Liver (tissue), 9 donors: Measurements from ENCODE around the gene ATOH8. TPM values are rescaled to one million over a fixed set of nuclear protein-coding genes. Genes with fewer than 3 reads are reported as not detected.

Experiments used
- DNase-seq: peaks from one replicate; pipeline ENCODE4 v3.0.0-alpha.2; 2017; ENCODE audit warnings: low spot score
- H3K27ac ChIP-seq, 2 donors: one replicate each; pipeline ENCODE4 v1.7.0; 2013; ENCODE audit warnings: inconsistent platforms in 2 of 2, low read length in 2 of 2, control low read depth in 1 of 2, low read depth in 1 of 2, mild to moderate bottlenecking in 1 of 2
- H3K27me3 ChIP-seq, 4 donors: one replicate each; pipeline versions ENCODE4 v1.6.1 to v1.7.0; 2013; ENCODE audit warnings: low read length in 3 of 4, inconsistent platforms in 1 of 4, mild to moderate bottlenecking in 1 of 4, moderate library complexity in 1 of 4; ENCODE audit not compliant: control insufficient read depth in 4 of 4, insufficient read depth in 4 of 4
- H3K36me3 ChIP-seq, 4 donors: one replicate each; pipeline versions ENCODE4 v1.6.1 to v1.7.0; 2013; ENCODE audit warnings: low read length in 3 of 4, mild to moderate bottlenecking in 3 of 4, low read depth in 1 of 4, moderate library complexity in 1 of 4; ENCODE audit not compliant: control insufficient read depth in 4 of 4, insufficient read depth in 3 of 4
- H3K4me1 ChIP-seq, 4 donors: one replicate each; pipeline versions ENCODE4 v1.6.1 to v1.7.0; 2013; ENCODE audit warnings: low read length in 3 of 4, mild to moderate bottlenecking in 3 of 4, moderate library complexity in 1 of 4; ENCODE audit not compliant: control insufficient read depth in 4 of 4, insufficient read depth in 4 of 4
- H3K4me3 ChIP-seq, 3 donors: one replicate each; pipeline versions ENCODE4 v1.6.1 to v1.7.0; 2013; ENCODE audit warnings: low read length in 3 of 3, control low read depth in 1 of 3, low read depth in 1 of 3, mild to moderate bottlenecking in 1 of 3
- H3K9ac ChIP-seq, 2 donors: one replicate each; pipeline ENCODE4 v1.7.0; 2013; ENCODE audit warnings: low read length in 2 of 2, mild to moderate bottlenecking in 2 of 2, moderate library complexity in 2 of 2, control low read depth in 1 of 2, low read depth in 1 of 2
- H3K9me3 ChIP-seq, 4 donors: one replicate each; pipeline versions ENCODE4 v1.6.1 to v1.7.0; 2013; ENCODE audit warnings: low read length in 3 of 4; ENCODE audit not compliant: control insufficient read depth in 4 of 4
- FOXA1 ChIP-seq: IDR thresholded peaks from 2 replicates; pipeline ENCODE4 v1.6.1; 2016; ENCODE audit warnings: antibody characterized with exemption
- FOXA2 ChIP-seq: IDR thresholded peaks from 2 replicates; pipeline ENCODE4 v1.6.1; 2016; ENCODE audit warnings: antibody characterized with exemption
- GABPA ChIP-seq, 2 donors: IDR thresholded peaks in 1 of 2; conservative IDR thresholded peaks in 1 of 2; 2 replicates each; pipeline ENCODE4 v1.6.1; 2016; ENCODE audit warnings: antibody characterized with exemption in 2 of 2, mild to moderate bottlenecking in 1 of 2, moderate library complexity in 1 of 2
- HNF4A ChIP-seq, 2 donors: conservative IDR thresholded peaks; 2 replicates each; pipeline ENCODE4 v1.6.1; 2016; ENCODE audit warnings: antibody characterized with exemption in 2 of 2, mild to moderate bottlenecking in 2 of 2
- HNF4G ChIP-seq: IDR thresholded peaks from 2 replicates; pipeline ENCODE4 v1.6.1; 2016; ENCODE audit warnings: antibody characterized with exemption
- JUND ChIP-seq, 2 donors: IDR thresholded peaks; 2 replicates each; pipeline ENCODE4 v1.6.1; 2016; ENCODE audit warnings: antibody characterized with exemption in 2 of 2
- NR2F2 ChIP-seq: IDR thresholded peaks from 2 replicates; pipeline ENCODE4 v1.6.1; 2016; ENCODE audit warnings: antibody characterized with exemption
- RAD21 ChIP-seq, 2 donors: IDR thresholded peaks; 2 replicates each; pipeline ENCODE4 v1.6.1; 2016; ENCODE audit warnings: antibody characterized with exemption in 2 of 2, mild to moderate bottlenecking in 2 of 2
- RXRA ChIP-seq, 2 donors: IDR thresholded peaks; 2 replicates each; pipeline ENCODE4 v1.6.1; 2017 to 2018; ENCODE audit warnings: antibody characterized with exemption in 2 of 2, mild to moderate bottlenecking in 1 of 2
- SP1 ChIP-seq: IDR thresholded peaks from 2 replicates; pipeline ENCODE4 v1.6.1; 2018; ENCODE audit warnings: antibody characterized with exemption, mild to moderate bottlenecking
- TAF1 ChIP-seq: conservative IDR thresholded peaks from 2 replicates; pipeline ENCODE4 v1.6.1; 2016; ENCODE audit warnings: antibody characterized with exemption, mild to moderate bottlenecking
- YY1 ChIP-seq: IDR thresholded peaks from 2 replicates; pipeline ENCODE4 v1.6.1; 2016; ENCODE audit warnings: antibody characterized with exemption, mild to moderate bottlenecking
- WGBS: extraction: QIAGEN DNeasy Blood & Tissue Kit; methylation state at CpG from one replicate; pipeline ENCODE4 v1.1.7; 2013; 5-methylcytosine and 5-hydroxymethylcytosine counted together
- polyA plus RNA-seq, 2 donors: library from polyadenylated mRNA; stranded (reverse) in 1 of 2; unstranded in 1 of 2; fragments of 200-250 nt in 1 of 2; fragments of >200 nt in 1 of 2; fragmentation: Nextera tagmentation in 1 of 2; extraction: Ambion mirVana in 1 of 2; gene quantifications; one replicate each; pipeline versions ENCODE4 v1.2.1 to v1.2.3, GENCODE V29; 2013 to 2015
- total RNA-seq, 2 donors: library from RNA; depleted of rRNA; stranded (reverse); fragments of >200 nt; gene quantifications; one replicate each; pipeline ENCODE4 v1.2.3, GENCODE V29; 2014
- TF ChIP-seq, protein P1 (sequence below): IDR thresholded peaks from 2 replicates; pipeline ENCODE4 v1.6.1; 2016; ENCODE audit warnings: antibody characterized with exemption, mild to moderate bottlenecking
- TF ChIP-seq, protein P2 (sequence below): IDR thresholded peaks from 2 replicates; pipeline ENCODE4 v1.6.1; 2016; ENCODE audit warnings: antibody characterized with exemption
- TF ChIP-seq, protein P3 (sequence below): IDR thresholded peaks from 2 replicates; pipeline ENCODE4 v1.6.1; 2016; ENCODE audit warnings: antibody characterized with exemption
- donor health status: healthy.
- donor health status: healthy.
- donor health status: healthy.
- donor health status: healthy.
- donor health status: healthy.

Gene ATOH8
- total and polyA plus RNA-seq, 4 donors: 0.33 to 37.7 (median 26.8) TPM

DNA sequence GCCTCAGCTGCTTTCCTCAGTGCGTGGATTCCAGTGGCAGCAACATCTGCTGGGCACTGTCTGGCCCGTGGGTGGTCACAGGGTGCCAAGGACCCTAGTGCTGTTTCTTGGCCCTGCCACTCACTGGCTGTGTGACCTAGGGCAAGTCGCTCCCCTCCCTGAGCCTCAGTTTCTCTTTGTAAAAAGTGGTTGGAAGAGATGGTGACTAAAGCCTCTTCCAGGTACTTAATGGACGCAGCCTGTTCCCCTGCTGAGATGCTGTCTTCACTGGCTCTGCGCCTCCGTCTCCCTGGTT lies 42.2 kb downstream of the ATOH8 start:
- no peaks in the 10 kb centered on the region for H3K36me3 ChIP-seq
- no peak overlapping the region for H3K4me3 ChIP-seq
- H3K4me1 ChIP-seq: peaks cover 19 to 61% (median 42%) of the 10 kb centered on the region in 4 donors
- no peaks in the 10 kb centered on the region for H3K27me3 ChIP-seq
- H3K27ac ChIP-seq: no peak overlapping the region
- TF ChIP-seq, protein P1, sequence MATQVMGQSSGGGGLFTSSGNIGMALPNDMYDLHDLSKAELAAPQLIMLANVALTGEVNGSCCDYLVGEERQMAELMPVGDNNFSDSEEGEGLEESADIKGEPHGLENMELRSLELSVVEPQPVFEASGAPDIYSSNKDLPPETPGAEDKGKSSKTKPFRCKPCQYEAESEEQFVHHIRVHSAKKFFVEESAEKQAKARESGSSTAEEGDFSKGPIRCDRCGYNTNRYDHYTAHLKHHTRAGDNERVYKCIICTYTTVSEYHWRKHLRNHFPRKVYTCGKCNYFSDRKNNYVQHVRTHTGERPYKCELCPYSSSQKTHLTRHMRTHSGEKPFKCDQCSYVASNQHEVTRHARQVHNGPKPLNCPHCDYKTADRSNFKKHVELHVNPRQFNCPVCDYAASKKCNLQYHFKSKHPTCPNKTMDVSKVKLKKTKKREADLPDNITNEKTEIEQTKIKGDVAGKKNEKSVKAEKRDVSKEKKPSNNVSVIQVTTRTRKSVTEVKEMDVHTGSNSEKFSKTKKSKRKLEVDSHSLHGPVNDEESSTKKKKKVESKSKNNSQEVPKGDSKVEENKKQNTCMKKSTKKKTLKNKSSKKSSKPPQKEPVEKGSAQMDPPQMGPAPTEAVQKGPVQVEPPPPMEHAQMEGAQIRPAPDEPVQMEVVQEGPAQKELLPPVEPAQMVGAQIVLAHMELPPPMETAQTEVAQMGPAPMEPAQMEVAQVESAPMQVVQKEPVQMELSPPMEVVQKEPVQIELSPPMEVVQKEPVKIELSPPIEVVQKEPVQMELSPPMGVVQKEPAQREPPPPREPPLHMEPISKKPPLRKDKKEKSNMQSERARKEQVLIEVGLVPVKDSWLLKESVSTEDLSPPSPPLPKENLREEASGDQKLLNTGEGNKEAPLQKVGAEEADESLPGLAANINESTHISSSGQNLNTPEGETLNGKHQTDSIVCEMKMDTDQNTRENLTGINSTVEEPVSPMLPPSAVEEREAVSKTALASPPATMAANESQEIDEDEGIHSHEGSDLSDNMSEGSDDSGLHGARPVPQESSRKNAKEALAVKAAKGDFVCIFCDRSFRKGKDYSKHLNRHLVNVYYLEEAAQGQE: no peak
- TF ChIP-seq FOXA2: no peak
- TF ChIP-seq GABPA (IDR thresholded peaks at IDR 0.05 in 1 of 2, conservative IDR thresholded peaks at IDR 0.05 in 1 of 2): no peak
- no peak for TF ChIP-seq HNF4A (conservative IDR thresholded peaks at IDR 0.05)
- TF ChIP-seq RXRA (IDR thresholded peaks at IDR 0.05): no peak
- TF ChIP-seq SP1: no peak
- no peak for TF ChIP-seq YY1
- TF ChIP-seq NR2F2: no peak
- TF ChIP-seq, protein P2, sequence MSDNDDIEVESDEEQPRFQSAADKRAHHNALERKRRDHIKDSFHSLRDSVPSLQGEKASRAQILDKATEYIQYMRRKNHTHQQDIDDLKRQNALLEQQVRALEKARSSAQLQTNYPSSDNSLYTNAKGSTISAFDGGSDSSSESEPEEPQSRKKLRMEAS: no peak
- no peak for TF ChIP-seq HNF4G
- no peak for TF ChIP-seq RAD21 (IDR thresholded peaks at IDR 0.05)
- no peak for TF ChIP-seq JUND (IDR thresholded peaks at IDR 0.05)
- TF ChIP-seq, protein P3, sequence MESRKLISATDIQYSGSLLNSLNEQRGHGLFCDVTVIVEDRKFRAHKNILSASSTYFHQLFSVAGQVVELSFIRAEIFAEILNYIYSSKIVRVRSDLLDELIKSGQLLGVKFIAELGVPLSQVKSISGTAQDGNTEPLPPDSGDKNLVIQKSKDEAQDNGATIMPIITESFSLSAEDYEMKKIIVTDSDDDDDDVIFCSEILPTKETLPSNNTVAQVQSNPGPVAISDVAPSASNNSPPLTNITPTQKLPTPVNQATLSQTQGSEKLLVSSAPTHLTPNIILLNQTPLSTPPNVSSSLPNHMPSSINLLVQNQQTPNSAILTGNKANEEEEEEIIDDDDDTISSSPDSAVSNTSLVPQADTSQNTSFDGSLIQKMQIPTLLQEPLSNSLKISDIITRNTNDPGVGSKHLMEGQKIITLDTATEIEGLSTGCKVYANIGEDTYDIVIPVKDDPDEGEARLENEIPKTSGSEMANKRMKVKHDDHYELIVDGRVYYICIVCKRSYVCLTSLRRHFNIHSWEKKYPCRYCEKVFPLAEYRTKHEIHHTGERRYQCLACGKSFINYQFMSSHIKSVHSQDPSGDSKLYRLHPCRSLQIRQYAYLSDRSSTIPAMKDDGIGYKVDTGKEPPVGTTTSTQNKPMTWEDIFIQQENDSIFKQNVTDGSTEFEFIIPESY: no peak
- no peak for TF ChIP-seq FOXA1
- TF ChIP-seq TAF1: no peak
- H3K9ac ChIP-seq: no peak overlapping the region
- WGBS: 88% methylated on average over 6 of the region's 6 CpGs
- peaks cover 0 to 2% (median 0%) of the 10 kb centered on the region in 4 donors for H3K9me3 ChIP-seq
- no peak for DNase-seq

DNA sequence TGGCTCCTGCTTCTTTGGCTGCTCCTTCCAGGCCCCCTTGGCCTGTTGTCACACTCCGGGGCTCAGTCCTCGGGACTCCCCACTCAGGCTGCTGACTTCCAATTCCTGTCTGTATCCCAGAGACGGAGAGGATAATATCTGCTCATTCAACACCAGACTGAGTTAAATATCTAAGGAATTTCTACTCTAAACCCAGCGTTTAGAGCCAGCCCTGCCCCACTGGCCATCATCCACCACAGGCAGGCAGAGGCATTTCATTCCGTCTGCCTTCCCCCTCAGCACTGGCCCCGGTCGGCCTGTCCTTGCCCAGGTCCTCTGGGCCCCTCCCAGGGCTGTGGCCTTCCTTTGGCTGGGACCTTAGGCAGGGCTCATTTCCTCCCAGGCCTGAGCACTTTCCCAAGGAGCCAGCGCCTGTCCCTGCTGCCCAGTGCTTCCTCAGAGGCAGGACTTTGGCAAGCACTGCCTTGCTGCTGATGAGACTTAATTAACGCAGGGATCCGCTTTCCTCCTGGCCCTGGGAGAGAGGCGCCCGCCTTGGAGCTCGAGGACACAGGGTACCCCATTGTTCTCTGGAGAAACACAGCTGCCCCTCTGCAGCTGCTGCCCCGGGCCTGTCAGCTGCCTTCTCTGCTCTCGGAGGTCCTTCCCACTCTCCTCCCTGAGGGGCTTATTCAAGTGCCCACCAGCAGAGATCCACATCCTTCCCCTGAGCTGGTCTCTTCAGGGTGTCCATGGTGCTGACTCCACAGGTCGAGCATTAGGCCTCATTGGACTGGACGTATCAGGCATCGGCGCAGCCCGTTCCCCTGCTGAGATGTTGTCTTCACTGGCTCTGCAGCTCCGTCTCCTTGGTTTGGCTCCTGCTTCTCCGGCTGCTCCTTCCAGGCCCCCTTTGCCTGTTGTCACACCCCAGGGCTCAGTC lies 42.8 kb downstream of the ATOH8 start:
- Histone ChIP-seq H3K9ac (no peak overlapping the region), H3K27ac (no peak overlapping the region), H3K9me3 (peaks cover 0 to 5% (median 0%) of the 10 kb centered on the region in 4 donors), H3K4me1 (peaks cover 19 to 61% (median 42%) of the 10 kb centered on the region in 4 donors), H3K4me3 (no peak overlapping the region), H3K27me3 (no peaks in the 10 kb centered on the region), H3K36me3 (no peaks in the 10 kb centered on the region)
- DNase-seq: no peak
- WGBS: 78% methylated on average over 22 of the region's 22 CpGs
- TF ChIP-seq NR2F2 (peak; percentile 71), RAD21 (IDR thresholded peaks at IDR 0.05) (peak in 1 of 2 donors; percentile 22)
- TF ChIP-seq, protein P1: peak; percentile 94
- TF ChIP-seq, protein P2: no peak
